H9 (cell line): Measurements from ENCODE around the gene RNF141. TPM values are rescaled to one million over a fixed set of nuclear protein-coding genes. Genes with fewer than 3 reads are reported as not detected.

Source experiments
- DNase-seq: peaks from one replicate; pipeline ENCODE4 v3.0.0-alpha.2; 2017
- H2AFZ ChIP-seq: one replicate; pipeline ENCODE4 v1.6.1; 2013; ENCODE audit warnings: mild to moderate bottlenecking, low read length, control low read depth, moderate library complexity
- H2AK5ac ChIP-seq: 2 replicates; pipeline ENCODE4 v1.6.1; 2013; ENCODE audit warnings: low read length, control low read depth, mixed read lengths; ENCODE audit not compliant: insufficient read length
- H2BK120ac ChIP-seq: one replicate; pipeline ENCODE4 v1.6.1; 2013; ENCODE audit warnings: low read depth, mild to moderate bottlenecking, low read length, control low read depth, inconsistent platforms; ENCODE audit not compliant: poor library complexity, severe bottlenecking
- H2BK12ac ChIP-seq: 2 replicates; pipeline ENCODE4 v1.6.1; 2013; ENCODE audit warnings: low read length, control low read depth, mixed read lengths, low read depth; ENCODE audit not compliant: insufficient read length
- H2BK15ac ChIP-seq: 2 replicates; pipeline ENCODE4 v1.6.1; 2013; ENCODE audit warnings: low read depth, low read length, control low read depth
- H2BK20ac ChIP-seq: one replicate; pipeline ENCODE4 v1.6.1; 2013; ENCODE audit warnings: low read depth, mild to moderate bottlenecking, low read length, control low read depth, inconsistent platforms; ENCODE audit not compliant: poor library complexity, severe bottlenecking
- H2BK5ac ChIP-seq: 2 replicates; pipeline ENCODE4 v1.6.1; 2013; ENCODE audit warnings: low read length, control low read depth, mixed read lengths; ENCODE audit not compliant: insufficient read length
- H3K14ac ChIP-seq: 2 replicates; pipeline ENCODE4 v1.6.1; 2013; ENCODE audit warnings: low read length, control low read depth; ENCODE audit not compliant: insufficient read depth
- H3K18ac ChIP-seq: 2 replicates; pipeline ENCODE4 v1.6.1; 2013; ENCODE audit warnings: low read depth, mild to moderate bottlenecking, mixed read lengths, low read length, control low read depth; ENCODE audit not compliant: insufficient read length
- H3K23ac ChIP-seq: 2 replicates; pipeline ENCODE4 v1.6.1; 2013; ENCODE audit warnings: low read length, control low read depth, mixed read lengths, low read depth; ENCODE audit not compliant: insufficient read length
- H3K23me2 ChIP-seq: 2 replicates; pipeline ENCODE4 v1.6.1; 2013; ENCODE audit warnings: low read depth, mild to moderate bottlenecking, mixed read lengths, low read length, control low read depth; ENCODE audit not compliant: insufficient read length, poor library complexity, severe bottlenecking
- H3K27ac ChIP-seq: 2 replicates; pipeline ENCODE4 v1.5.1; 2013; ENCODE audit warnings: low read length, control low read depth, mixed read lengths, low read depth; ENCODE audit not compliant: insufficient read length
- H3K27me3 ChIP-seq: 2 replicates; pipeline ENCODE4 v1.6.1; 2013; ENCODE audit warnings: low read length, control low read depth, inconsistent platforms; ENCODE audit not compliant: insufficient read depth
- H3K4ac ChIP-seq: 2 replicates; pipeline ENCODE4 v1.6.1; 2013; ENCODE audit warnings: low read depth, mild to moderate bottlenecking, control low read depth, inconsistent platforms, low read length, moderate library complexity
- H3K4me1 ChIP-seq: 2 replicates; pipeline ENCODE4 v1.6.1; 2013; ENCODE audit warnings: low read length, control low read depth, inconsistent platforms; ENCODE audit not compliant: insufficient read depth
- H3K4me2 ChIP-seq: 2 replicates; pipeline ENCODE4 v1.6.1; 2013; ENCODE audit warnings: low read length, control low read depth, mixed read lengths; ENCODE audit not compliant: insufficient read length, insufficient read depth
- H3K56ac ChIP-seq: 2 replicates; pipeline ENCODE4 v1.6.1; 2013; ENCODE audit warnings: low read depth, mild to moderate bottlenecking, mixed read lengths, low read length, control low read depth; ENCODE audit not compliant: insufficient read length
- H3K79me1 ChIP-seq: 2 replicates; pipeline ENCODE4 v1.6.1; 2013; ENCODE audit warnings: low read depth, mild to moderate bottlenecking, moderate library complexity, low read length, control low read depth, inconsistent platforms; ENCODE audit not compliant: insufficient read depth, poor library complexity, severe bottlenecking
- H3K79me2 ChIP-seq: 2 replicates; pipeline ENCODE4 v1.6.1; 2013; ENCODE audit warnings: low read length, control low read depth, inconsistent platforms; ENCODE audit not compliant: insufficient read depth
- H3K9ac ChIP-seq: 2 replicates; pipeline ENCODE4 v1.6.1; 2013; ENCODE audit warnings: low read length, control low read depth, mixed read lengths; ENCODE audit not compliant: insufficient read length; ENCODE audit errors: extremely low read depth
- H3K9me3 ChIP-seq: one replicate; pipeline ENCODE4 v1.6.1; 2013; ENCODE audit warnings: low read depth, low read length, inconsistent platforms; ENCODE audit not compliant: control insufficient read depth
- H3T11ph ChIP-seq: one replicate; pipeline ENCODE4 v1.6.1; 2013; ENCODE audit warnings: mild to moderate bottlenecking, low read length, control low read depth, inconsistent platforms
- H4K20me1 ChIP-seq: one replicate; pipeline ENCODE4 v1.6.1; 2013; ENCODE audit not compliant: control insufficient read depth, insufficient read length, insufficient read depth
- H4K5ac ChIP-seq: 2 replicates; pipeline ENCODE4 v1.6.1; 2013; ENCODE audit warnings: low read depth, mild to moderate bottlenecking, mixed read lengths, low read length, control low read depth; ENCODE audit not compliant: insufficient read length
- H4K8ac ChIP-seq: replicated peaks from 2 replicates; pipeline ENCODE4 v1.6.1; 2013; ENCODE audit warnings: low read length, control low read depth, mixed read lengths, low read depth; ENCODE audit not compliant: insufficient read length
- H4K91ac ChIP-seq: 2 replicates; pipeline ENCODE4 v1.6.1; 2013; ENCODE audit warnings: low read depth, mild to moderate bottlenecking, moderate library complexity, mixed read lengths, low read length, control low read depth; ENCODE audit not compliant: insufficient read length
- H3K27ac Mint-ChIP-seq, 3 experiments: 2 replicates in 2 of 3; 3 replicates in 1 of 3; pipeline ENCODE4 v1.8.0; 2020 to 2021; ENCODE audit warnings: mixed read lengths in 3 of 3, mild to moderate bottlenecking in 1 of 3, moderate library complexity in 1 of 3
- H3K27me3 Mint-ChIP-seq: 2 replicates; pipeline ENCODE4 v1.8.0; 2021; ENCODE audit warnings: low read depth, mild to moderate bottlenecking, moderate library complexity, mixed read lengths
- H3K36me3 Mint-ChIP-seq, 3 experiments: 2 replicates in 2 of 3; 3 replicates in 1 of 3; pipeline ENCODE4 v1.8.0; 2020 to 2021; ENCODE audit warnings: low read depth in 3 of 3, mixed read lengths in 3 of 3; ENCODE audit not compliant: insufficient read depth in 1 of 3
- H3K4me1 Mint-ChIP-seq, 2 experiments: 2 replicates each; pipeline ENCODE4 v1.8.0; 2020; ENCODE audit warnings: mixed read lengths in 2 of 2
- H3K4me3 Mint-ChIP-seq, 2 experiments: 2 replicates in 1 of 2; 3 replicates in 1 of 2; pipeline ENCODE4 v1.8.0; 2020 to 2021; ENCODE audit warnings: mild to moderate bottlenecking in 2 of 2, mixed read lengths in 2 of 2, moderate library complexity in 1 of 2
- H3K9me3 Mint-ChIP-seq, 2 experiments: 2 replicates in 1 of 2; 3 replicates in 1 of 2; pipeline ENCODE4 v1.8.0; 2020; ENCODE audit warnings: mild to moderate bottlenecking in 2 of 2, mixed read lengths in 2 of 2, moderate library complexity in 1 of 2
- WGBS: extraction: QIAGEN DNeasy Blood & Tissue Kit; methylation state at CpG from one replicate; pipeline ENCODE4 v1.1.7; 2013; ENCODE audit warnings: missing lambda C conversion rate, low lambda C conversion rate, mixed read lengths; ENCODE audit not compliant: insufficient read length; ENCODE audit errors: extremely low coverage; 5-methylcytosine and 5-hydroxymethylcytosine counted together
- total RNA-seq: library from RNA; stranded (reverse); gene quantifications from 2 replicates; pipeline ENCODE4 v1.2.1, GENCODE V29; 2021
- TF ChIP-seq, protein P1 (sequence below): fragments of 200-600 bp; sonication (generic); conservative IDR thresholded peaks from 3 replicates; pipeline ENCODE4 v1.8.0; 2021; ENCODE audit warnings: antibody characterized with exemption, mild to moderate bottlenecking

RNF141 gene
- total RNA-seq, 1 experiment from 2014 or later, result 24.7 TPM

DNA sequence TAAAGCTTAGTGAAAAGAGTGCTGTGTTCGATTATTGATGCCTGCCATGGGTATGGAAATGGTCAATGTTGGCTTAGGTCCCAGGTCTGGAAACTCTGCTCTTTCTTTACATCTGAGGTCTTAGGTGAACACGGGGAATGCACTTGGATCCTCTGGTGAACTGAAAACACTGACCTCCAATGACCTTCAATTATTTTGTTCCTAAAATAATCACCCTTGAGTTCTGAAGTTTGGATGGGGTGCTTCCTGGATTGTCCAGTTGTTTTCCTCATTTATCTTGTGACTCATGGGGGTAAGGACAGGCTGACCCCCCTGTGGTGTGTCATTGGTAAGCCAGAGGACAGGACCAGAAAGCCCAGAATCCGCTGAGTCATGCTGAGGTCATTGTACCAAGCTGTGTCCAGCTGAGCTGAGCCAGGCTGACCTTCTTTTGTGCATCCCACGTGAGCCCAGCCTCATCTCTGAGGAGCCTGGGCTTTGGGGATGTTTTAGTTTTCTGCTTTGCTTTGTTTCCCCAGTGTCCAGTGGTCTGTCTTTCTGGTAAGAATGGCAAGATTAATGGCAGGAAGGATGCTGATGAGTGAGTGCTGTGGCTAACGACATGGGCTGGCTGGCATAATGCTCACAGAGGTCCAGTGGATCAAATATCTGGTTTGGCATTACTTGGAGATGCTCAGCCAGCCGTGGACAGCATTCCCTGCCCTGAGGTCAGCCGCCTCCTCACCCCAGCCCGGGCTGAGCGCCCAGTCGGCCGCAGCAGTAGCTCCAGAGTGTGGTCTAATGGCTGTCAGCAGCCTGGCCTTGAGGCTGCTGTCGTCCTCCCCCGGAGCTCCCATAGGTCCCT, 50.4 kb downstream of the RNF141 start:
- Mint-ChIP-seq H3K4me3 (no peak overlapping the region), H3K36me3 (peaks cover 9 to 21% (median 11%) of the 10 kb centered on the region in 3 experiments), H3K27me3 (no peaks in the 10 kb centered on the region), H3K27ac (peak overlapping the region in 1 of 3 experiments; percentile 83; a peak in 2 of 7 replicates), H3K9me3 (no peaks in the 10 kb centered on the region), H3K4me1 (peaks cover 22 to 27% of the 10 kb centered on the region in 2 experiments)
- Histone ChIP-seq H2BK120ac (no peak overlapping the region), H4K20me1 (no peaks in the 10 kb centered on the region), H3K23me2 (no peaks in the 10 kb centered on the region), H4K91ac (no peak overlapping the region), H3K4me1 (peaks cover 3% of the 10 kb centered on the region; the same call in 1 of the 2 replicates), H2AK5ac (no peak overlapping the region), H3K18ac (no peak overlapping the region), H3K9me3 (no peaks in the 10 kb centered on the region), H3K23ac (no peak overlapping the region), H3K79me1 (no peaks in the 10 kb centered on the region), H2AFZ (no peak overlapping the region), H3K14ac (no peak overlapping the region; the same call in 1 of the 2 replicates), H3K27me3 (no peaks in the 10 kb centered on the region), H3T11ph (no peak overlapping the region), H4K8ac (no peak overlapping the region), H3K9ac (no peak overlapping the region), H2BK12ac (no peak overlapping the region), H3K4me2 (no peak overlapping the region), H2BK5ac (no peak overlapping the region), H3K56ac (no peak overlapping the region), H3K27ac (no peak overlapping the region), H3K79me2 (no peaks in the 10 kb centered on the region), H3K4ac (no peak overlapping the region), H2BK20ac (no peak overlapping the region), H2BK15ac (no peak overlapping the region), H4K5ac (no peak overlapping the region)
- TF ChIP-seq, protein P1, sequence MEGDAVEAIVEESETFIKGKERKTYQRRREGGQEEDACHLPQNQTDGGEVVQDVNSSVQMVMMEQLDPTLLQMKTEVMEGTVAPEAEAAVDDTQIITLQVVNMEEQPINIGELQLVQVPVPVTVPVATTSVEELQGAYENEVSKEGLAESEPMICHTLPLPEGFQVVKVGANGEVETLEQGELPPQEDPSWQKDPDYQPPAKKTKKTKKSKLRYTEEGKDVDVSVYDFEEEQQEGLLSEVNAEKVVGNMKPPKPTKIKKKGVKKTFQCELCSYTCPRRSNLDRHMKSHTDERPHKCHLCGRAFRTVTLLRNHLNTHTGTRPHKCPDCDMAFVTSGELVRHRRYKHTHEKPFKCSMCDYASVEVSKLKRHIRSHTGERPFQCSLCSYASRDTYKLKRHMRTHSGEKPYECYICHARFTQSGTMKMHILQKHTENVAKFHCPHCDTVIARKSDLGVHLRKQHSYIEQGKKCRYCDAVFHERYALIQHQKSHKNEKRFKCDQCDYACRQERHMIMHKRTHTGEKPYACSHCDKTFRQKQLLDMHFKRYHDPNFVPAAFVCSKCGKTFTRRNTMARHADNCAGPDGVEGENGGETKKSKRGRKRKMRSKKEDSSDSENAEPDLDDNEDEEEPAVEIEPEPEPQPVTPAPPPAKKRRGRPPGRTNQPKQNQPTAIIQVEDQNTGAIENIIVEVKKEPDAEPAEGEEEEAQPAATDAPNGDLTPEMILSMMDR, result no peak
- peak; percentile 27 for DNase-seq
- no CpG with 5 or more reads among the region's 13 CpGs for WGBS
